Fibroblast of skin of abdomen (primary cell): Measurements from ENCODE around the gene SMIM24.
A peak's percentile ranks its signal among the peaks of the same experiment; 100 is the strongest.

Experiments
- DNase-seq: peaks from one replicate; pipeline ENCODE4 v3.0.0-alpha.2; 2013

The SMIM24 gene

GRCh38 chr19:3471954-3472655, 8.2 kb downstream of the SMIM24 start:
- peak; percentile 17 for DNase-seq

GRCh38 chr19:3470500-3471128, 9.7 kb downstream of the SMIM24 start:
- no peak for DNase-seq

GRCh38 chr19:3469638-3470499, 10.5 kb downstream of the SMIM24 start:
- no peak for DNase-seq

- DNase-seq = no peak
Observed at GRCh38 chr19:3468211-3468610, 12.1 kb downstream of the SMIM24 start.

GRCh38 chr19:3467437-3468198, 12.7 kb downstream of the SMIM24 start:
- DNase-seq = no peak

GRCh38 chr19:3466635-3467034, 13.7 kb downstream of the SMIM24 start:
- DNase-seq = no peak

- no peak for DNase-seq
Observed at GRCh38 chr19:3465552-3465951, 14.8 kb downstream of the SMIM24 start.

GRCh38 chr19:3464587-3465235, 15.6 kb downstream of the SMIM24 start:
- no peak for DNase-seq

GRCh38 chr19:3463714-3464586, 16.4 kb downstream of the SMIM24 start:
- no peak for DNase-seq

- DNase-seq = no peak
Observed at GRCh38 chr19:3462991-3463713, 17.2 kb downstream of the SMIM24 start.

- DNase-seq = no peak
Observed at GRCh38 chr19:3459965-3460582, 20.3 kb downstream of the SMIM24 start.

- DNase-seq = peak; percentile 88
Observed at GRCh38 chr19:3459089-3459881, 21.0 kb downstream of the SMIM24 start.

- peak; percentile 36 for DNase-seq
Observed at GRCh38 chr19:3458229-3459088, 21.9 kb downstream of the SMIM24 start.

GRCh38 chr19:3457528-3458228, 22.6 kb downstream of the SMIM24 start:
- peak; percentile 31 for DNase-seq

- DNase-seq = no peak
Observed at GRCh38 chr19:3456925-3457527, 23.3 kb downstream of the SMIM24 start.

GRCh38 chr19:3455960-3456601, 24.2 kb downstream of the SMIM24 start:
- no peak for DNase-seq
